ENCODE results near the gene EDEM3. TPM values are rescaled to one million over a fixed set of nuclear protein-coding genes. Genes with fewer than 3 reads are reported as not detected.

EDEM3 gene
- polyA plus RNA-seq, 1 donor from 2014 or later: 49.5 TPM

DNA sequence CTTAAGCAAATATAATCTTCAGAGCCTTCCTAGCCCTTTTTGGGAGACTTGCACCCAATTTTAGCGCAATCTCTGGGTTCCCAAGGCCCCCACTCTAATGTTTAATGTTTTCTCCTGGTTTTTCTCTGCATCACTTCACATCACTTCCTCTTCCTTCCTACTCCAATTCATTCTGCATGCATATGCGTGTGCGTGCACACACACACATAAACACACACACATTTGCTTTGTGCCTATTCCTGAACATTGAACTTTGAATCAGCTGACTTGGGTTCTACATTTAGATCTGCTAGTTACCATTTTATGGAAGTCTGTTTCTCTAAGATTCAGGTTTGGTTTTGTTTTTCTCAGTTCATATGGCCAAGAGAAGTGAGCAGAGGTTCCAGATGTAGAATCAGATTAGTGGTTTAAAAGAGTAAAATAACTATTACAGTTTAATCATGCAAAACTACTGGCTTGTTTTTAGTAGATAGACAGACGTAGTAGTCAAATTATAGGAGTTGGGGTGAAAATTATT, 7.4 kb upstream of the EDEM3 start:
- Histone ChIP-seq H3K27ac (ENCODE audit: low read length) (no peak overlapping the region), H3K79me2 (replicated peaks; ENCODE audit: insufficient read depth, low read length) (no peaks in the 10 kb centered on the region), H3K9me2 (ENCODE audit: insufficient read depth, low read length) (no peaks in the 10 kb centered on the region), H4K20me1 (ENCODE audit: insufficient read depth) (no peaks in the 10 kb centered on the region), H3K36me3 (ENCODE audit: insufficient read depth, low read length) (no peaks in the 10 kb centered on the region), H3K9ac (ENCODE audit: low read length) (no peak overlapping the region), H3K4me3 (ENCODE audit: low read length) (no peak overlapping the region), H3K9me3 (ENCODE audit: low read length) (no peaks in the 10 kb centered on the region), H2AFZ (ENCODE audit: low read depth, low read length) (no peak overlapping the region), H3F3A (ENCODE audit: insufficient read depth, low read length, poor library complexity, severe bottlenecking) (no peaks in the 10 kb centered on the region), H3K27me3 (ENCODE audit: insufficient read depth, low read depth, low read length) (no peaks in the 10 kb centered on the region), H3K4me2 (ENCODE audit: low read length) (no peak overlapping the region)
- TF ChIP-seq POLR2AphosphoS5 (IDR thresholded peaks at IDR 0.05): no peak
- no peak for TF ChIP-seq SMC3 (conservative IDR thresholded peaks at IDR 0.05; ENCODE audit: poor library complexity)
- no peak for TF ChIP-seq RAD21 (conservative IDR thresholded peaks at IDR 0.05)
- TF ChIP-seq, protein P1, sequence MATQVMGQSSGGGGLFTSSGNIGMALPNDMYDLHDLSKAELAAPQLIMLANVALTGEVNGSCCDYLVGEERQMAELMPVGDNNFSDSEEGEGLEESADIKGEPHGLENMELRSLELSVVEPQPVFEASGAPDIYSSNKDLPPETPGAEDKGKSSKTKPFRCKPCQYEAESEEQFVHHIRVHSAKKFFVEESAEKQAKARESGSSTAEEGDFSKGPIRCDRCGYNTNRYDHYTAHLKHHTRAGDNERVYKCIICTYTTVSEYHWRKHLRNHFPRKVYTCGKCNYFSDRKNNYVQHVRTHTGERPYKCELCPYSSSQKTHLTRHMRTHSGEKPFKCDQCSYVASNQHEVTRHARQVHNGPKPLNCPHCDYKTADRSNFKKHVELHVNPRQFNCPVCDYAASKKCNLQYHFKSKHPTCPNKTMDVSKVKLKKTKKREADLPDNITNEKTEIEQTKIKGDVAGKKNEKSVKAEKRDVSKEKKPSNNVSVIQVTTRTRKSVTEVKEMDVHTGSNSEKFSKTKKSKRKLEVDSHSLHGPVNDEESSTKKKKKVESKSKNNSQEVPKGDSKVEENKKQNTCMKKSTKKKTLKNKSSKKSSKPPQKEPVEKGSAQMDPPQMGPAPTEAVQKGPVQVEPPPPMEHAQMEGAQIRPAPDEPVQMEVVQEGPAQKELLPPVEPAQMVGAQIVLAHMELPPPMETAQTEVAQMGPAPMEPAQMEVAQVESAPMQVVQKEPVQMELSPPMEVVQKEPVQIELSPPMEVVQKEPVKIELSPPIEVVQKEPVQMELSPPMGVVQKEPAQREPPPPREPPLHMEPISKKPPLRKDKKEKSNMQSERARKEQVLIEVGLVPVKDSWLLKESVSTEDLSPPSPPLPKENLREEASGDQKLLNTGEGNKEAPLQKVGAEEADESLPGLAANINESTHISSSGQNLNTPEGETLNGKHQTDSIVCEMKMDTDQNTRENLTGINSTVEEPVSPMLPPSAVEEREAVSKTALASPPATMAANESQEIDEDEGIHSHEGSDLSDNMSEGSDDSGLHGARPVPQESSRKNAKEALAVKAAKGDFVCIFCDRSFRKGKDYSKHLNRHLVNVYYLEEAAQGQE (IDR thresholded peaks at IDR 0.05; ENCODE audit: borderline replicate concordance): no peak
- no peak for TF ChIP-seq EP300 (conservative IDR thresholded peaks at IDR 0.05; ENCODE audit: poor library complexity, severe bottlenecking)
- TF ChIP-seq, protein P2, sequence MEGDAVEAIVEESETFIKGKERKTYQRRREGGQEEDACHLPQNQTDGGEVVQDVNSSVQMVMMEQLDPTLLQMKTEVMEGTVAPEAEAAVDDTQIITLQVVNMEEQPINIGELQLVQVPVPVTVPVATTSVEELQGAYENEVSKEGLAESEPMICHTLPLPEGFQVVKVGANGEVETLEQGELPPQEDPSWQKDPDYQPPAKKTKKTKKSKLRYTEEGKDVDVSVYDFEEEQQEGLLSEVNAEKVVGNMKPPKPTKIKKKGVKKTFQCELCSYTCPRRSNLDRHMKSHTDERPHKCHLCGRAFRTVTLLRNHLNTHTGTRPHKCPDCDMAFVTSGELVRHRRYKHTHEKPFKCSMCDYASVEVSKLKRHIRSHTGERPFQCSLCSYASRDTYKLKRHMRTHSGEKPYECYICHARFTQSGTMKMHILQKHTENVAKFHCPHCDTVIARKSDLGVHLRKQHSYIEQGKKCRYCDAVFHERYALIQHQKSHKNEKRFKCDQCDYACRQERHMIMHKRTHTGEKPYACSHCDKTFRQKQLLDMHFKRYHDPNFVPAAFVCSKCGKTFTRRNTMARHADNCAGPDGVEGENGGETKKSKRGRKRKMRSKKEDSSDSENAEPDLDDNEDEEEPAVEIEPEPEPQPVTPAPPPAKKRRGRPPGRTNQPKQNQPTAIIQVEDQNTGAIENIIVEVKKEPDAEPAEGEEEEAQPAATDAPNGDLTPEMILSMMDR (IDR thresholded peaks at IDR 0.05; ENCODE audit: poor library complexity, severe bottlenecking): no peak
- no peak for TF ChIP-seq MXI1 (conservative IDR thresholded peaks at IDR 0.05; ENCODE audit: poor library complexity, severe bottlenecking)
- TF ChIP-seq EZH2 (IDR thresholded peaks at IDR 0.05; ENCODE audit: borderline replicate concordance, insufficient read depth, low read length, poor library complexity, severe bottlenecking): no peak

DNA sequence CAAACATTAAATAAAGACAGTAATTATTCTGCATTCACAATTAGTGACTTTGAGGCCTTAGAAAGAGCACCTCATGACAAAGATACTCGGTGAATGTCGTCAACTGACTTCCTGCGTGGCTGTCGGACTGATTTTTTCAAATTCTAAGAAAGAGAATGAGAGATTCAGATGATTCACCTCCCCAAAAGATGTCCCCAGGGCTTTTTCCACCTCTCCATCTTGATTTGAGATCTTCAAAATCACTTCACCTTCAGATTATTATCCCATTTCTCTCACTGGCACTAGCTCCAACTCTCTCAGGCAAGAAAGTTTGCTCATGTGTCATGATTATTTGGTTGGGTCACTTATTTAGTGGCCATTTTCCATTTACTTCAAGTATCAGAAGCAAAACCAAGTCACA, 5.0 kb upstream of the EDEM3 start:
- H3K9me2 ChIP-seq (ENCODE audit: insufficient read depth, low read length): no peaks in the 10 kb centered on the region
- H3K79me2 ChIP-seq (replicated peaks; ENCODE audit: insufficient read depth, low read length): no peaks in the 10 kb centered on the region
- no peaks in the 10 kb centered on the region for H3F3A ChIP-seq (ENCODE audit: insufficient read depth, low read length, poor library complexity, severe bottlenecking)
- no peaks in the 10 kb centered on the region for H3K9me3 ChIP-seq (ENCODE audit: low read length)
- no peaks in the 10 kb centered on the region for H3K36me3 ChIP-seq (ENCODE audit: insufficient read depth, low read length)
- TF ChIP-seq, protein P1 (IDR thresholded peaks at IDR 0.05; ENCODE audit: borderline replicate concordance): no peak
- TF ChIP-seq EZH2 (IDR thresholded peaks at IDR 0.05; ENCODE audit: borderline replicate concordance, insufficient read depth, low read length, poor library complexity, severe bottlenecking) (no peak), POLR2AphosphoS5 (IDR thresholded peaks at IDR 0.05) (no peak)
- TF ChIP-seq, protein P2 (IDR thresholded peaks at IDR 0.05; ENCODE audit: poor library complexity, severe bottlenecking): no peak
- no peak overlapping the region for H3K4me3 ChIP-seq (ENCODE audit: low read length)
- H3K4me2 ChIP-seq (ENCODE audit: low read length): no peak overlapping the region
- no peaks in the 10 kb centered on the region for H4K20me1 ChIP-seq (ENCODE audit: insufficient read depth)
- H3K27ac ChIP-seq (ENCODE audit: low read length): no peak overlapping the region
- no peaks in the 10 kb centered on the region for H3K27me3 ChIP-seq (ENCODE audit: insufficient read depth, low read depth, low read length)
- H3K9ac ChIP-seq (ENCODE audit: low read length): no peak overlapping the region
- H2AFZ ChIP-seq (ENCODE audit: low read depth, low read length): no peak overlapping the region
